ENCODE results near the gene ANGPTL2. TPM values are rescaled to one million over a fixed set of nuclear protein-coding genes. Genes with fewer than 3 reads are reported as not detected.

Gene ANGPTL2
- total RNA-seq, 2 donors from 2014 or later: 2.7 to 15.1 TPM

- DNase-seq: peak; percentile 19
- no peaks in the 10 kb centered on the region for H3K27me3 ChIP-seq
- intact Hi-C loops (cut with DNase I): no loop called here
- no peak overlapping the region for H3K4me3 ChIP-seq
- no peaks in the 10 kb centered on the region for H3K36me3 ChIP-seq
- H3K9ac ChIP-seq (ENCODE audit: low read depth in 2 of 2, low read length in 2 of 2): no peak overlapping the region
- no peak for TF ChIP-seq CTCF (IDR thresholded peaks at IDR 0.05)
- H3K27ac ChIP-seq: no peak overlapping the region
- no peaks in the 10 kb centered on the region for H3K4me1 ChIP-seq
- no peaks in the 10 kb centered on the region for H3K9me3 ChIP-seq
Observed at GRCh38 chr9:127159325-127159801, 36.9 kb upstream of the ANGPTL2 start.

- Histone ChIP-seq H3K4me3 (no peak overlapping the region), H3K9ac (ENCODE audit: low read depth in 2 of 2, low read length in 2 of 2) (no peak overlapping the region), H3K4me1 (no peaks in the 10 kb centered on the region), H3K36me3 (no peaks in the 10 kb centered on the region), H3K9me3 (no peaks in the 10 kb centered on the region), H3K27ac (no peak overlapping the region), H3K27me3 (no peaks in the 10 kb centered on the region)
- no peak for TF ChIP-seq CTCF (IDR thresholded peaks at IDR 0.05)
- no peak for DNase-seq
- intact Hi-C loops (cut with DNase I): no loop called here
Observed at GRCh38 chr9:127158786-127159324, 36.4 kb upstream of the ANGPTL2 start.

GRCh38 chr9:127155314-127155960, 33.0 kb upstream of the ANGPTL2 start:
- Histone ChIP-seq H3K4me3 (no peak overlapping the region), H3K4me1 (no peaks in the 10 kb centered on the region), H3K9me3 (no peaks in the 10 kb centered on the region), H3K36me3 (no peaks in the 10 kb centered on the region), H3K27me3 (no peaks in the 10 kb centered on the region), H3K9ac (ENCODE audit: low read depth in 2 of 2, low read length in 2 of 2) (no peak overlapping the region), H3K27ac (no peak overlapping the region)
- no peak for TF ChIP-seq CTCF (IDR thresholded peaks at IDR 0.05)
- intact Hi-C loops (cut with DNase I): no loop called here
- no peak for DNase-seq

- Histone ChIP-seq H3K4me1 (no peaks in the 10 kb centered on the region), H3K36me3 (no peaks in the 10 kb centered on the region), H3K4me3 (no peak overlapping the region), H3K9ac (ENCODE audit: low read depth in 2 of 2, low read length in 2 of 2) (peak overlapping the region in 1 of 2 donors; percentile 37), H3K27me3 (no peaks in the 10 kb centered on the region), H3K9me3 (no peaks in the 10 kb centered on the region), H3K27ac (no peak overlapping the region)
- DNase-seq: peak; percentile 25
- intact Hi-C loops (cut with DNase I): no loop called here
- no peak for TF ChIP-seq CTCF (IDR thresholded peaks at IDR 0.05)
Observed at GRCh38 chr9:127154390-127155191, 32.2 kb upstream of the ANGPTL2 start.

GRCh38 chr9:127154003-127154389, 31.6 kb upstream of the ANGPTL2 start:
- Histone ChIP-seq H3K27me3 (no peaks in the 10 kb centered on the region), H3K9ac (ENCODE audit: low read depth in 2 of 2, low read length in 2 of 2) (no peak overlapping the region), H3K36me3 (no peaks in the 10 kb centered on the region), H3K9me3 (no peaks in the 10 kb centered on the region), H3K27ac (no peak overlapping the region), H3K4me1 (no peaks in the 10 kb centered on the region), H3K4me3 (no peak overlapping the region)
- peak; percentile 12 for DNase-seq
- intact Hi-C loops (cut with DNase I): no loop called here
- TF ChIP-seq CTCF (IDR thresholded peaks at IDR 0.05): no peak

All from colonic mucosa (tissue), 4 donors.